Chondrocyte (in vitro differentiated cells): Measurements from ENCODE around the gene OR10A3. TPM values are rescaled to one million over a fixed set of nuclear protein-coding genes. Genes with fewer than 3 reads are reported as not detected.

Experiments
- DNase-seq: peaks from one replicate; pipeline ENCODE4 v3.0.0; 2021; ENCODE audit warnings: mixed read lengths, low spot score
- H3K27ac Mint-ChIP-seq: one replicate; pipeline ENCODE4 v1.8.0; 2021; ENCODE audit warnings: mild to moderate bottlenecking, moderate library complexity, mixed read lengths; ENCODE audit not compliant: unreplicated experiment
- H3K27me3 Mint-ChIP-seq: 2 replicates; pipeline ENCODE4 v1.8.0; 2021; ENCODE audit warnings: low read depth, mixed read lengths
- H3K36me3 Mint-ChIP-seq: 2 replicates; pipeline ENCODE4 v1.8.0; 2021; ENCODE audit warnings: low read depth, mixed read lengths
- H3K4me1 Mint-ChIP-seq: 2 replicates; pipeline ENCODE4 v1.8.0; 2021; ENCODE audit warnings: low read depth, mild to moderate bottlenecking, mixed read lengths
- H3K4me3 Mint-ChIP-seq: one replicate; pipeline ENCODE4 v1.8.0; 2021; ENCODE audit warnings: mild to moderate bottlenecking, moderate library complexity, mixed read lengths; ENCODE audit not compliant: unreplicated experiment
- H3K9me3 Mint-ChIP-seq: 2 replicates; pipeline ENCODE4 v1.8.0; 2021; ENCODE audit warnings: low read depth, mixed read lengths
- total RNA-seq: library from RNA; stranded (reverse); gene quantifications from 3 replicates; pipeline ENCODE4 v1.2.1, GENCODE V29; 2021
- TF ChIP-seq, protein P1 (sequence below): fragments of 200-600 bp; sonication (generic); IDR thresholded peaks from 2 replicates; pipeline ENCODE4 v1.5.0; 2021; ENCODE audit warnings: antibody characterized with exemption, mild to moderate bottlenecking, moderate library complexity

Gene OR10A3
- total RNA-seq, 1 donor from 2014 or later = not detected

DNA sequence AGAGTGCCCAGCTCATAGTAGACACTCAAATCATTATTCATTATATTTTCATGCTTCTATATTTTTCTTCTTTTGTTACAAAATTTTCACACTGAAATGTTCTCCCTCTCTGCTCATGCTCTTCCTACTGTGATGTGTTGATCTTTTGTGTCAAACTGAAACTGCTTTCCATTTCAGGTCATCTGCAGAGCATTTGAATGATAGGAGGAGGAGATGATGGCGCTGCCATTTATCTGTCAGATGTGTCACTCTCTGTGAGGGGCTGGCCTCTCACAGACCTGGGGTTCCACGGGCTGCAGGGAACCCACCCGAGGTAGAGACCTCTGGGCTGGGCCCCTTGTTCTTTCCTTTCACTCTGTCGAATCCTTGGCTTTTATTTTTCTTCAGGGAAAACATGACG lies 51.5 kb downstream of the OR10A3 start:
- Mint-ChIP-seq H3K27ac (peak overlapping the region; percentile 42), H3K4me3 (no peak overlapping the region), H3K27me3 (no peaks in the 10 kb centered on the region), H3K4me1 (peaks cover 45% of the 10 kb centered on the region), H3K36me3 (no peaks in the 10 kb centered on the region), H3K9me3 (no peaks in the 10 kb centered on the region)
- TF ChIP-seq, protein P1, sequence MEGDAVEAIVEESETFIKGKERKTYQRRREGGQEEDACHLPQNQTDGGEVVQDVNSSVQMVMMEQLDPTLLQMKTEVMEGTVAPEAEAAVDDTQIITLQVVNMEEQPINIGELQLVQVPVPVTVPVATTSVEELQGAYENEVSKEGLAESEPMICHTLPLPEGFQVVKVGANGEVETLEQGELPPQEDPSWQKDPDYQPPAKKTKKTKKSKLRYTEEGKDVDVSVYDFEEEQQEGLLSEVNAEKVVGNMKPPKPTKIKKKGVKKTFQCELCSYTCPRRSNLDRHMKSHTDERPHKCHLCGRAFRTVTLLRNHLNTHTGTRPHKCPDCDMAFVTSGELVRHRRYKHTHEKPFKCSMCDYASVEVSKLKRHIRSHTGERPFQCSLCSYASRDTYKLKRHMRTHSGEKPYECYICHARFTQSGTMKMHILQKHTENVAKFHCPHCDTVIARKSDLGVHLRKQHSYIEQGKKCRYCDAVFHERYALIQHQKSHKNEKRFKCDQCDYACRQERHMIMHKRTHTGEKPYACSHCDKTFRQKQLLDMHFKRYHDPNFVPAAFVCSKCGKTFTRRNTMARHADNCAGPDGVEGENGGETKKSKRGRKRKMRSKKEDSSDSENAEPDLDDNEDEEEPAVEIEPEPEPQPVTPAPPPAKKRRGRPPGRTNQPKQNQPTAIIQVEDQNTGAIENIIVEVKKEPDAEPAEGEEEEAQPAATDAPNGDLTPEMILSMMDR = no peak
- DNase-seq = no peak

Other genes with a start within 250 kb of the OR10A3 start
- gene OVCH2, start 235.2 kb downstream of the OR10A3 start, total RNA-seq = 0.67 to 1.2 TPM (median 0.92 TPM) in 3 replicates
- gene OR5P2, start 144.8 kb downstream of the OR10A3 start, total RNA-seq = 0.92 TPM in 1 of 3 replicates, not detected in the others
- 0.30 to 0.46 TPM in 2 of 3 replicates, not detected in the other for gene OR5P3, start 110.9 kb downstream of the OR10A3 start, total RNA-seq
- gene OR10A6, start 10.4 kb downstream of the OR10A3 start, total RNA-seq = not detected in 3 replicates
- gene NLRP10, start 23.7 kb upstream of the OR10A3 start, total RNA-seq = 0.70 to 2.6 TPM (median 0.90 TPM) in 3 replicates
- 208 to 225 TPM (median 219 TPM) in 3 replicates for gene EIF3F, start 45.6 kb upstream of the OR10A3 start, total RNA-seq
- 14.1 to 17.2 TPM (median 14.3 TPM) in 3 replicates for gene TUB, start 139.5 kb upstream of the OR10A3 start, total RNA-seq
- gene RIC3, start 227.3 kb upstream of the OR10A3 start, total RNA-seq = 0.12 to 0.41 TPM in 2 of 3 replicates, not detected in the other